ENCODE results near the gene HBEGF.

HBEGF gene

DNA sequence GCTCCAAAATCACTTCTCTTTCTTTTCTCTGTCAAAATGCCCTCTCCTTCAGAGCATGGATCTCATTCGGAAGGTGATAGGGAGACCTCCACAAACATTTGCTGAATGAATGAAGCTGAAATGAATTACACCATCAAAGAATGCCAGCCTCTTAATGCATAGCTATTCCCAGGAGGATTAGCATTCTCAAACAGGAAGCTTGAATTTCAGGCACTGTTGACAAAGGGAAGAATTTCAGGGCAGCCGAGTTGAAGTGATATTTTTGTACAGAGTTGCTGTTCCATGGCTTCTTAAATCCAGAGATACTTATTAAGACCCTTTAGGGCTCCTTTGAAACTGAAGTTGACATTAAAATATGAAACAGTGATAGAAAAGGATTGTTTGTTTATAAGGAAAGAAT is 18.8 kb downstream of the HBEGF start:
- Histone ChIP-seq H2AFZ (ENCODE audit: low read depth, low read length) (no peak overlapping the region), H3K27me3 (ENCODE audit: low read depth, low read length) (no peaks in the 10 kb centered on the region), H3K4me3 (ENCODE audit: low read length) (no peak overlapping the region), H3K4me2 (ENCODE audit: low read length) (no peak overlapping the region), H3K9me3 (ENCODE audit: insufficient read depth, low read length) (no peaks in the 10 kb centered on the region), H3K36me3 (replicated peaks; ENCODE audit: low read depth, low read length) (no peaks in the 10 kb centered on the region), H4K20me1 (ENCODE audit: insufficient read depth, low read length) (no peaks in the 10 kb centered on the region), H3K9ac (ENCODE audit: low read length) (no peak overlapping the region), H3K79me2 (ENCODE audit: low read length) (no peaks in the 10 kb centered on the region), H3K27ac (ENCODE audit: low read length) (no peak overlapping the region), H3K4me1 (ENCODE audit: low read length) (no peaks in the 10 kb centered on the region)
- TF ChIP-seq EZH2phosphoT487 (IDR thresholded peaks at IDR 0.05; ENCODE audit: low read depth): no peak
- TF ChIP-seq, protein P1, sequence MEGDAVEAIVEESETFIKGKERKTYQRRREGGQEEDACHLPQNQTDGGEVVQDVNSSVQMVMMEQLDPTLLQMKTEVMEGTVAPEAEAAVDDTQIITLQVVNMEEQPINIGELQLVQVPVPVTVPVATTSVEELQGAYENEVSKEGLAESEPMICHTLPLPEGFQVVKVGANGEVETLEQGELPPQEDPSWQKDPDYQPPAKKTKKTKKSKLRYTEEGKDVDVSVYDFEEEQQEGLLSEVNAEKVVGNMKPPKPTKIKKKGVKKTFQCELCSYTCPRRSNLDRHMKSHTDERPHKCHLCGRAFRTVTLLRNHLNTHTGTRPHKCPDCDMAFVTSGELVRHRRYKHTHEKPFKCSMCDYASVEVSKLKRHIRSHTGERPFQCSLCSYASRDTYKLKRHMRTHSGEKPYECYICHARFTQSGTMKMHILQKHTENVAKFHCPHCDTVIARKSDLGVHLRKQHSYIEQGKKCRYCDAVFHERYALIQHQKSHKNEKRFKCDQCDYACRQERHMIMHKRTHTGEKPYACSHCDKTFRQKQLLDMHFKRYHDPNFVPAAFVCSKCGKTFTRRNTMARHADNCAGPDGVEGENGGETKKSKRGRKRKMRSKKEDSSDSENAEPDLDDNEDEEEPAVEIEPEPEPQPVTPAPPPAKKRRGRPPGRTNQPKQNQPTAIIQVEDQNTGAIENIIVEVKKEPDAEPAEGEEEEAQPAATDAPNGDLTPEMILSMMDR (IDR thresholded peaks at IDR 0.05; ENCODE audit: low read depth, low read length): no peak

DNA sequence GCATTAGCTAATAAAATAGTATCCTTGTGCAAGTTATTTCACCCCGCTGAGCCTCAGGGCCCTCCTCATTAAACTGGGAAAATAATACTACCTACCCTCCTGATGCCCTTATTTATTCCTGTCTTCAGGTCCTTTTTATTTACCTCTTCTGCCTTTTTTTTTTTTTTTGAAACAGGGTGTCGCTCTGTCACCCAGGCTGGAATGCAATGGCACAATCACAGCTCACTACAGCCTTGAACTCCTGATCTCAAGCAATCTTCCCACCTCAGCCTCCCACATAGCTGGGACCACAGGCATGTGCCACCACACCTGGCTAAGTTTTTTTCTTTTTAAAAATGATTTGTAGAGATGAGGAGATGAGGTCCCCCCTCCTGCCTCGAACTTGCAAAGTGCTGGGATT is 20.9 kb downstream of the HBEGF start:
- TF ChIP-seq EZH2phosphoT487 (IDR thresholded peaks at IDR 0.05; ENCODE audit: low read depth): no peak
- TF ChIP-seq, protein P1 (IDR thresholded peaks at IDR 0.05; ENCODE audit: low read depth, low read length): no peak
- no peak overlapping the region for H3K27ac ChIP-seq (ENCODE audit: low read length)
- H3K9ac ChIP-seq (ENCODE audit: low read length): no peak overlapping the region
- H3K4me2 ChIP-seq (ENCODE audit: low read length): no peak overlapping the region
- no peaks in the 10 kb centered on the region for H4K20me1 ChIP-seq (ENCODE audit: insufficient read depth, low read length)
- no peaks in the 10 kb centered on the region for H3K36me3 ChIP-seq (replicated peaks; ENCODE audit: low read depth, low read length)
- H3K4me1 ChIP-seq (ENCODE audit: low read length): no peaks in the 10 kb centered on the region
- no peaks in the 10 kb centered on the region for H3K79me2 ChIP-seq (ENCODE audit: low read length)
- no peaks in the 10 kb centered on the region for H3K27me3 ChIP-seq (ENCODE audit: low read depth, low read length)
- H3K9me3 ChIP-seq (ENCODE audit: insufficient read depth, low read length): no peaks in the 10 kb centered on the region
- H2AFZ ChIP-seq (ENCODE audit: low read depth, low read length): no peak overlapping the region
- no peak overlapping the region for H3K4me3 ChIP-seq (ENCODE audit: low read length)

DNA sequence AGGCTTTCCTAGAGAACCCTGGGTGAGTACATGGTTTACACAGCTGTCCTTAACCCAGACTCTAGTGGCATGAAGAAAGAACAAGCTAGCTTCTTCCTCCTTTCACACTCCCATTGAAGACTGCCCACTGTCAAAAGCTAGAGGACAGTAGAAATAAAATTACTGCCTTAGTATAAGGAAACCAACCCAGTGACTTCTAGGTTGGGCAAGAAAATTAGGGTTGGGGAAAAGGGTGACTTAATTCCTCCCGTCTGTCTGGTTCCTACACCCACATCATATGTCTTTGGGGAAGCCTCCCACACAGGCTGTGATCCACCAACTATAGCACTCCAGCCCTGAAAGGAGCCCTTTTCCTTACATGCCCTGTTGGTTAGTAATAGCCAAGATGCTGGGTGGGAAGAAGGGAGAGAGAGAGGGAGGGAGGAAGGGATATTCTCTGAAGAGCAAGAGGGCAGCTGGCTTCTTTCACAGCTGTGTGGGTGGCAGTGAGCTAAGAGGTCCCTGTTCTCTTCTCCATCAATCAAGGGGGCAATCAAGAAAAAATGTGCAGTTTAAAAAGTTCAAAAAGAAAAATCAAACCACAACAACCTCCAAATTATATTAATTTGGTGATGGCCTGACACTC is 21.7 kb downstream of the HBEGF start:
- H3K27ac ChIP-seq (ENCODE audit: low read length): no peak overlapping the region

DNA sequence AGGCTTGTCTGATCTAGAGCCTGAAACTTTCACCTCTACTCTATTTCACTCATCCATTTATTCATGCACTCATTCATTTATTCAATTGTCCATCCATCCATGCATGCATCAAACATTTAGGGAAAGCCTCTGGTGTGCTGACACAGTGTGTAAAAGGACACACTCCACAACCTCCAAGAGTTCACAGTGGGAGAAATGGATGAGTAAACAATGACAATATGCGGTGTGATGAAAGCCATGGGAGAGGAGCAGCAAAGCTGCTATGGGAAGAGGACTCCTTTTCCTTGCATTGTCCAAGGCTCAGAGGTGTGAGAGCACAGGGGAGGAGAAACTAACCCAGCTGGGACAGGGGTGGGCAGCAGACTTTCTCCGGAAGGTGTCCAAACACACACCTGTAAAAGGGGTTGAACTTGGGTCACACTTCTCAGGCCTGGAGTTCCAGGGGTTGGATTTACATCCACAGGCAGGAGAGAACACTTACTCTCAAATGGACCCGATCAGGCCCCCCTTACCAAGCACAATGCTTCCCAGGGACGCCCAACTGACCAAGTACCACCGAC is 22.3 kb downstream of the HBEGF start:
- no peak overlapping the region for H3K4me2 ChIP-seq (ENCODE audit: low read length)
- no peaks in the 10 kb centered on the region for H3K9me3 ChIP-seq (ENCODE audit: insufficient read depth, low read length)
- H3K4me3 ChIP-seq (ENCODE audit: low read length): no peak overlapping the region
- H4K20me1 ChIP-seq (ENCODE audit: insufficient read depth, low read length): no peaks in the 10 kb centered on the region
- no peaks in the 10 kb centered on the region for H3K79me2 ChIP-seq (ENCODE audit: low read length)
- H3K27me3 ChIP-seq (ENCODE audit: low read depth, low read length): no peaks in the 10 kb centered on the region
- H3K9ac ChIP-seq (ENCODE audit: low read length): no peak overlapping the region
- TF ChIP-seq, protein P1 (IDR thresholded peaks at IDR 0.05; ENCODE audit: low read depth, low read length): no peak
- no peak for TF ChIP-seq EZH2phosphoT487 (IDR thresholded peaks at IDR 0.05; ENCODE audit: low read depth)
- H3K27ac ChIP-seq (ENCODE audit: low read length): no peak overlapping the region
- no peaks in the 10 kb centered on the region for H3K4me1 ChIP-seq (ENCODE audit: low read length)
- no peak overlapping the region for H2AFZ ChIP-seq (ENCODE audit: low read depth, low read length)
- no peaks in the 10 kb centered on the region for H3K36me3 ChIP-seq (replicated peaks; ENCODE audit: low read depth, low read length)

More for the DNA sequence above, 21.7 kb downstream of the HBEGF start:
- Histone ChIP-seq H3K4me2 (ENCODE audit: low read length) (no peak overlapping the region), H3K4me1 (ENCODE audit: low read length) (no peaks in the 10 kb centered on the region), H4K20me1 (ENCODE audit: insufficient read depth, low read length) (no peaks in the 10 kb centered on the region), H3K9me3 (ENCODE audit: insufficient read depth, low read length) (no peaks in the 10 kb centered on the region), H2AFZ (ENCODE audit: low read depth, low read length) (no peak overlapping the region), H3K9ac (ENCODE audit: low read length) (no peak overlapping the region), H3K27me3 (ENCODE audit: low read depth, low read length) (no peaks in the 10 kb centered on the region), H3K79me2 (ENCODE audit: low read length) (no peaks in the 10 kb centered on the region), H3K36me3 (replicated peaks; ENCODE audit: low read depth, low read length) (no peaks in the 10 kb centered on the region), H3K4me3 (ENCODE audit: low read length) (no peak overlapping the region)
- TF ChIP-seq EZH2phosphoT487 (IDR thresholded peaks at IDR 0.05; ENCODE audit: low read depth): no peak

All from OCI-LY3 (cell line).